Astrocyte of the spinal cord (primary cell): Measurements from ENCODE around the gene HTR6.

ENCODE experiments used
- DNase-seq: peaks from one replicate; pipeline ENCODE4 v3.0.0; 2011; ENCODE audit warnings: low read depth, low spot score
- H3K4me3 ChIP-seq: 2 replicates; pipeline ENCODE4 v1.5.1; 2011; ENCODE audit warnings: low read depth, mild to moderate bottlenecking, low read length, moderate library complexity
- in situ Hi-C: cut with HindIII; loops from 2 replicates; pipeline ENCODE4 v1.10.0; 2017; ENCODE audit warnings: low sequenced_read_pairs
- TF ChIP-seq, protein P1 (sequence below): IDR thresholded peaks from 2 replicates; pipeline ENCODE4 v1.5.1; 2012; ENCODE audit warnings: low read depth, mild to moderate bottlenecking, low read length, inconsistent platforms

HTR6 gene

DNA sequence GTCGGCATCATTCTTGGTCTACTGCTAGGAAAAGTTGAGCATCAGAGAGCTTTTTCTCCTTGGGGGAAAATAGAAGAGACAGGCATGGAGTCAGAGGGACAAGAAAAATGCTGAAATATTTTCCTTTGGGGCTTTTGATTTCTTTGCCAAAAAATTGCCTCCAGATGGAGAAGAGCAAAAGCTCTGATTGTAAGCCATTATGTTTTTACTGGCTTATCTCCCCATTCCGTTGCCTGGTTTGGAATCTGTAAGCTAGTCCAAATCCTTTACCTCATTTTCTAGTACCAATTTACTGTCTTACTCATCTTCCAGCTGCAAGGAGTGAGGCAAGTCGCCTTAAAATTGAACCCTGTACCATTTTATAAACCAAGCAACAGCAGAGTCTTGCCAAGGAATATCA is 43.9 kb upstream of the HTR6 start:
- in situ Hi-C loops = no loop called here
- no peak for DNase-seq

DNA sequence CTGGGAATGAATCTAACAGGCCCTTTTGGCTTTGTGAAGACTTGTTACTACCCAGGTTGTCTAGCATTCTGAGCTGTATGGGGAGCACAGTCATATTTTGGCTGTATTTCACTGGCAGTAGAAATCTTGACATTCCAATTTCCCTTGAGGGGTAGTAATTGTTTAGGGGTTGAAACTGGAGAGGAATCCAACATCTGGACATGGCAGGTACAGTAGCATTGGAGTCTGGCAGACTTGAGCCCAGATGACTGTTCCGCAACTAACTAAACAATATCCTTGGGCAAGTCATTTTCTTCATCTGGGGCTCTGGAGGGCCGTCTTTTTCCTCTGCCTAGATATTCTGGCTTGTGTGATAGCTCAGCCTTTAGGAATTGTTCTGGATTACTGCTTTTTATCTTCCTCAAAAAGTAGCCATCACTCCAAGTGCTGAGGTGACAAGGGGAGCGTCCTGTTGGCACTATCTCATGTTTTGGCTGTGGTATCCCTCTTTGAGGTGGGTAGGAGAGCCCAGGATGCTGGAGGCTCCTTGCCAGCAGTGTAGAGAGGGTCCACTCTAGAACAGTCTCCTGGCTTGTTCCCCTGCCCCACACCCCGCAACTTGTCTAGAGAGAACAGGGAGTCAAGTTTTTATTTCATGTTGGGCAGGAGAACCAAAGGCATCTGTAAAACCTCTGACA is 43.3 kb upstream of the HTR6 start:
- TF ChIP-seq, protein P1, sequence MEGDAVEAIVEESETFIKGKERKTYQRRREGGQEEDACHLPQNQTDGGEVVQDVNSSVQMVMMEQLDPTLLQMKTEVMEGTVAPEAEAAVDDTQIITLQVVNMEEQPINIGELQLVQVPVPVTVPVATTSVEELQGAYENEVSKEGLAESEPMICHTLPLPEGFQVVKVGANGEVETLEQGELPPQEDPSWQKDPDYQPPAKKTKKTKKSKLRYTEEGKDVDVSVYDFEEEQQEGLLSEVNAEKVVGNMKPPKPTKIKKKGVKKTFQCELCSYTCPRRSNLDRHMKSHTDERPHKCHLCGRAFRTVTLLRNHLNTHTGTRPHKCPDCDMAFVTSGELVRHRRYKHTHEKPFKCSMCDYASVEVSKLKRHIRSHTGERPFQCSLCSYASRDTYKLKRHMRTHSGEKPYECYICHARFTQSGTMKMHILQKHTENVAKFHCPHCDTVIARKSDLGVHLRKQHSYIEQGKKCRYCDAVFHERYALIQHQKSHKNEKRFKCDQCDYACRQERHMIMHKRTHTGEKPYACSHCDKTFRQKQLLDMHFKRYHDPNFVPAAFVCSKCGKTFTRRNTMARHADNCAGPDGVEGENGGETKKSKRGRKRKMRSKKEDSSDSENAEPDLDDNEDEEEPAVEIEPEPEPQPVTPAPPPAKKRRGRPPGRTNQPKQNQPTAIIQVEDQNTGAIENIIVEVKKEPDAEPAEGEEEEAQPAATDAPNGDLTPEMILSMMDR = no peak
- H3K4me3 ChIP-seq = no peak overlapping the region
- in situ Hi-C loops = no loop called here

More for the DNA sequence above, 43.9 kb upstream of the HTR6 start:
- TF ChIP-seq, protein P1 = no peak
- no peak overlapping the region for H3K4me3 ChIP-seq

DNA sequence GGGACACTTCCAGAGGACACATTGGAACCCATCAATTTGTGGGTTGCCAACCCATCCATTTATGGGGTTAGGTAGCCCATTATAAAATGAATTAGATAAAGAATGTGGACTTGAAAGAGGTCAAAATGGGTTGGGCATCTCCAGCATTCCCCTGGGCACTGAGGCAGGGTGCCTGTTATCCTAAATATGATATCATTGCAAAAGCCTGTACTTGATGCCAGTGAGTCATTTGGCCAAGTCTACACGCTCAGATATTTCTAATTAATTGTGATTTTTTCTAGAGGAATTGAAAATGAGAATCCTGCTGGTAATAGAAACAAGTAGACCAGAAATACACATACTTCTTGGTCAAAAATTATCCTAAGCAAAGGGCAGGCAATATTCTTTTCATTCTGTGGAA is 42.5 kb upstream of the HTR6 start:
- no peak overlapping the region for H3K4me3 ChIP-seq
- in situ Hi-C loops = no loop called here
- TF ChIP-seq, protein P1 = no peak
- DNase-seq = peak; percentile 28

More for the DNA sequence above, 43.3 kb upstream of the HTR6 start:
- DNase-seq = no peak

DNA sequence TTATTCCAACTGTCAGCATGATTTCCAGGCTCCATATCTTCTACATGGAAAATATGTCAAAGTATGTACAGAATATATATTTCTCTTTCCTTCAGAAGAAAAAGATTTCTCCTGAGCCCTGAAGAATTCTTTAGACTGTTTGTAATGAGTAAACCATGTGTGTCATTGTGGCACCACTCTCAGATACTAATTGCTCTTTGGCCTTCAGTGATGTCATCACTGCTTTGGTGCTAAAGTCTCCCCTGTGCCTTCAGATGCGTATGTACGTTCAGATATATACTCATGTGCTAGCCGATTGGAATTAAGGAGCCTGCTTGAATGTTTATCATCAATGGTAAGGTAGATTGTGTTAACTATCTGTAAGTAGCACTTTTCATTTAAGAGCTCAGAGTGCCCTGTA is 41.2 kb upstream of the HTR6 start:
- DNase-seq = no peak
- TF ChIP-seq, protein P1 = no peak
- H3K4me3 ChIP-seq = no peak overlapping the region
- in situ Hi-C loops = no loop called here

DNA sequence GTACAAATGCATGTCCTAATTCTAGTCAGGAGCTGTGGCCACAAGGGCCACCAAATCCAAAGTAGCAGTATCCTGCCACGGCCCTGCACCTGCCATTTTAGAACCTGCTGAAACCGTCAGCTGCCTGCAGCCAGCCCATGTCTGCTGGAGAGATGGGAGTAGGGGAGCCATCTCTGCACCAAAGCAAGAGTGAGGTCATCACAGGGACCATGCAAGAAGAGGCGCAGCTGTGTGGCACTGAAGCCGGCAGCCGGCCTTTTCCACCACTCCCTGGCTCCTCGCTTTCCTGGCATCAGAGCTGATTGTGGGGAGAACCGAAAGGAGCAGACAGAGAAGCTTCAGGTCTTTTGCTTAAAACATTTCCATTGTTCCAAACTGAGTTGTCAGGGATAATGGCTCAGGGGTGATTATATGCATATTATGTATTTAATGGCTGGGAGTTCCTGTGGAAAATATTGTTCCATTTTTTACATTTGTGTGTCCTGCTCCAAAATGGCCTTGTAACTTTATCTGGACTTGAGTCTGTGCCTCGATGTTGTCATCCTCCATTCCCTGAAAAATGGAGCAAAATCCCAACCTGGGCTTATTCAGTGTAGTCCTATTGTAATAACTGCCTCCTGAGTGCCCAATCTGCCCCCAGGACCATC is 39.3 kb upstream of the HTR6 start:
- no peak overlapping the region for H3K4me3 ChIP-seq
- TF ChIP-seq, protein P1 = no peak
- no peak for DNase-seq
- in situ Hi-C loops = loop anchor here (25.0 kb wide), 2 partner anchors 188 to 288 kb away; no protein-coding TSS in a partner anchor

DNA sequence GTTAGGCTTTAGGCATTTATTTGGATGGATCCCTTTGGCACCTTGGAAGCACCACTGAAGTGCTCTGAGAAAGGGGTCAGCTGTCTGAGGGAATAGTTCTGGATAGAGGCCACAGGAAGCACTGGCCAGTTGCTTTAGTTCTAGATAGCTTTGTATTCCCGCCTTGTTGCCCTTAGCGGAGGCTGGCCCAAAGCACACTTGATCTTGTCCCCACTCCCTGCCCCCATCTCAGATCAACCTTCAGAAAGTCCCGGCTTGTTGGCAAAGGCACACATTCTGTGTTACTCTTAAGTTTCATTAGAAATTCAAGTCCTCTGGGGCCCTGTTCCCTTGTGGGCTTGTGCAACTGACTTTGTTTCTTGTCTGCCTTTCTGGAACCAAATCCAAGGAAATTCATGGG is 35.8 kb upstream of the HTR6 start:
- TF ChIP-seq, protein P1 = no peak
- H3K4me3 ChIP-seq = no peak overlapping the region
- in situ Hi-C loops = loop anchor here (25.0 kb wide), 2 partner anchors 192 to 292 kb away; no protein-coding TSS in a partner anchor
- DNase-seq = no peak
